Activated naive CD4-positive, alpha-beta T cell treated with Interleukin-2 at 50 U/mL for 16 hours (primary cell): ENCODE data around the gene TFR2.

Experiments
- DNase-seq: peaks from one replicate; pipeline ENCODE4 v3.0.0-alpha.2; 2020

TFR2 gene

DNA sequence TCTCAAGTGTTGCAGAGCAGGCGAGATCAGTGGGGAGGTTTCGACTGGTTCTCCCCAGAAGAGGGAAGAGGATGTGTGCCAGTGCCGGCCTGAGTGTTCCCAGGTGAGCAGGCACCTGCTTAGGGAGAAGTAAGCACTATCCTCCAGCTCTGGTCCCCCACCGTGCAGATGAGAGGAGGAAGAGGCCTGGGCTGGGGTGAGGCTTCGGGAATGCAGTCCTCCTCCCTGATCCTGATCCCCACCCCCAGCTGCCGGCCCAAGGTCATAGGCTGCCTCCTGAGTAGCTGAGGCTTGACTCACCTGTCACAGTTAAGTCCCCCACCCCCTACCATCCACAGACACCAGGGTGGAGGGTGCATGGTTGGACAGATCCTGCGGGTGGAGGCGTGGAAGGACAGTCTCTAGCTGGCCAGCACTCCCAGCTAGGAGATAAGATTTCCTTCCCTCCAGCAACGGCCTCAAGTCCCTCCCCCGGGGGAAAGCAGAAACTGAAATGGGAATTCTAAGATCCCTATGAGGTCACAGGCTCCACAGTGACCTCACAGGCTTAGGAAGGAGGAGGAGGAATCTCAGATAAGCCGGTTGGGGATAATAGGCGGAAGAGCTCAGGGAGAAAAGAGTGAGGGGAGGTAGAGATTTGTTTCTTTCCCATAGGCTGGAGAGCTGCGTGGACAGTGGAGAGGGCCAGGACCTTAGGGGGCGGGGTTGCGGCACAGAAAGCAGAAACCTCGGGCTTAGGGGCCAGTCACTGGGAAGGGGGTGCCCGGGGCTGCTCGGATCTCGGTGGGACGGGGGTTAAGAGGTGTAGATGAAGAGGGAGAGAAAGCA, 56.5 kb downstream of the TFR2 start:
- no peak for DNase-seq

DNA sequence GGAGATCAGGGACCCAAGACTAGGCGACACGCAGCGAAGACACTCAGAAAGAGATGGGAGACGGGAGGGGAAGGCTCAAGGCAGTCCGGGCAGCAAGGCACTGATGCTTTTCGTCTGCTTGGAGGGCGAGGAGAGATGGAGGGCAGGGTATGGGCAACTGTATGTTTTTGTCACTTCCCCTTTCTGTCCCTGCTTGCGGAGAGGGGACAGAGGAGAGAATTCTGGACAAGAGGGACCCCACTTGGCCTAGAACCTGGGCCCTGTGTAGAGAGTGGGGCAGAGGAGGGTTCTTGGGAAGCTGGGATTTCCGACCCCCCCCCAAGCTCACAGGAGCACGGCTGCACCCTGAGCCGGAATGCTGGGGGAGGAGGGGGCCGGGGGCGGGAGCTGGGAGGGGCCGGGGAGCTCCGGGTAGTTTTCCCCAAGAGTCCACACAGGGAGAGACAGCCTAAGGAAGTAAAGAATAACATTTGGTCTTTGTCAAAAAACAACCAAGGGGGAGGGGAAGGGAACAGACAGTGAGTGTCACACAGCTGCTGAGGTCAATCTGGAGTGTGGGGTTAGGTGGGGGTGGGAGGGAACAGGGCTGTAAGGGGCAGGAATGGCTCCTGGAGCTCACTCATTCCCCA, 57.2 kb downstream of the TFR2 start:
- no peak for DNase-seq

DNA sequence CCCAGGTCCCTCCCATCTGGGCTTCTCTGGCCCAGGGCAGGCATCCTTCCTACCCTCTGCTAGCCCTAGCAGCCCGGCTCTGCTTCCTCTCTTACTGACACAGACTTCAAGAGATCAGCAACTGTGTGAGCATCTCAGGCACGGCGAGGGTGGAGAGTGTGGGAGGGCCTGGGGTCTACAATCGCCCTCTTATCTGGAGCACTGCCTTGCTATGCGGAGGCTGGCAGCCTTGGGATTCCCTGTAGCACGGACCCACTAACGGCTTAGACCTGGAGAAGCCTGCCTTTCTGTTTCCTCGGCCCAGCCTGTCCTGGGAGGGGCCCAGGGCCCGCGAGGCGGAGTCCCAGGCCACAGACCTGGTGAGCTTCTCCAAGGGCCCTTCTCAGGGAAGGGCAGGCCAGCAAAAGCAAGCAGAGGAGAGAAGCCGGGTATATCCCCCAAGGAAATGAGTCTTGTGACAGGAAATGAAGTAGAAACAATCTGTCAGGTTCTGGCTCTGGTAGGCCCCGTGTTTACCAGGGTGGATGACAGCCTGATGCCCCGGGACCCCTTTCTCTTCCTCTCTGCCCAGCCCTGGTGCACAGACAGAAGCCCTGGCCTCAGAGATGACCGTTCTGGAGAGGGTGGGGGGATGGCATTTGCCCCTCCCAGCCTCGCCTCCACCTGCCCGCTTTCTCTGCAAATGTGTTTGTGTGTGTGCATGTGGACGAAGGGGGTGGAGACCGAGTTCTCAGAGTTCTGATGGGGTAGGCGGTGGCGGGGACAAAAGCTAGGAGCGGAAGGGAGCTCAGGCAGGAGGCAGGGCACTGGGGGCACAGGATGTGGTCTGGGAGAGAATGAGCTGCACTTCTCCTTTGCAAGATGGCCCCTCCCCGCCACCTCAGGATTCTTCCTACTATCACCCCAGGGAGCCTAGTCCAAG, 58.0 kb downstream of the TFR2 start:
- peak; percentile 68 for DNase-seq

DNA sequence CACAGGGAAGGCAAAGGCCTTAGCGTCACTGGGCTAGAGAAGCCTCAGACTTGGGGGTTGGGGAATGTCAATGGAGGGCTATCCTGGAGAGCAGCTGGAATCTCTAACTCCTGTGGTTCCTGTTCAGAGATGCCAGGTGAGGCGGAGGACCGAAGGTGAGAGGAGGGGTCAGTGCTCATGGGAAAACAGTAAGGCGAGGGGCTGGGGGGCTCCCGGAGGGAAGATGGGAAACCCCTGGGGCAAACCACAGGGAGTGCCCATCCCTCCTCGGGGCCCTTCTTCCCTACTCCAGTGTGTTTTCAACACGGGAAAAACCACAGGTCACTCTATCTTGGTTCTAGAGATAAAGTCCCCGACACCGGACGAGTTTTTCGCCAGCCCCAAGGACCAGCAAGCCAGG, 58.7 kb downstream of the TFR2 start:
- no peak for DNase-seq

DNA sequence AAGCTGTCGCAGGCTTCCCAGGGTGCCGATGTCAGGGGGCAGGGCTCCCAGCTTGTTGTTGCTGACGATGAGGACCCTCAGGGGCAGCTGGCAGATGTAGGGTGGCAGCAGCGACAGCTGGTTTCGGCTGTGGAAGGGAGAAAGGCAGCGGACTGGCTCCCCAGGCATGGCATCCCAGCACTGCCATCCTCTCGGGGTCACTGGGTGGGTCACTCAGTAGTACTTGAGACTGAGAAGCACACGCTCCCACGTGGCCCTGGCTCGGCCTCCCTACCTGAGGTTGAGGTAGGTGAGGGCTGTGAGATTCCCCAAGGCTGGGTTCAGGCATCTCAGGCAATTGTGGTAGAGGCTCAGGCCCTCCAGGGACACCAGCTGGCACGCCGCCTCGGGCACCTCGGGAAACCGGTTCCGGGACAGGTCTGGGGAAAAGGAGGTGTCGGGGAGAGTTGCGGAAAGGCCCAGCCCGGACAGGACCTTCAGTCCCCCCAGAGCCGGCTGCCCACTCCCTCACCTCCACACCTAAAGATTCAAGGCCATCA, 59.2 kb downstream of the TFR2 start:
- DNase-seq: no peak

DNA sequence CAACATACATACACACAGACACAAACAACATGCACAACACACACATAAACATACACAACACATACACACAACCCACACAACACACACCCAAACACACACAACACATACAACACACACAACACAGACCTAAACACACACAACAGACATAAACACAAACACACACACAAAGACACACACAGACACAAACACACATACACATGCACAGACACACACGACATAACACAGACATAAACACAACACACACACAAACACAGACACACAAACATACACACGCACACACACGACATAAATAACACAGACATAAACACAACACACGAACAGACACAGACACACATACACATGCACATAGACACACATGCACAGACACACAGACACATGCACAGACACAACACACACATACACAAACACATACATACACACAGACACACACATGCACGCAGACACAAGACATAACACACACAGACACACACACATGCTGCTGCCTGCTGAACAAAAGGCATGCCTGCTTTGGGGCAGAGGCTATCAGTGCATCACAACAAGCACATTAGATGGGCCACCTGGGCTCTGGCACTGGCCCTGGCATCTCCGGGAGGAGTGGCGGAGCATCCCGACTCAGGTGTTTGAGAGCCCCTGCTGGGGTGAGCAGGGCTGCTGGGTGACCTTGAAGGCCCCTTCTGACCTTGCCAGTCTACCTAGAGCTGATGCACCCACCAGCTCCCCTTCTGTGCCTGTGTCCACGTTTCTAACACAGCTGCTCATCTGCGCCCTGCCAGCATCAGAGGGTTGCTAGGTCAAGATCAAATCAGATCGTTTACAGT, 60.7 kb downstream of the TFR2 start:
- DNase-seq: no peak

DNA sequence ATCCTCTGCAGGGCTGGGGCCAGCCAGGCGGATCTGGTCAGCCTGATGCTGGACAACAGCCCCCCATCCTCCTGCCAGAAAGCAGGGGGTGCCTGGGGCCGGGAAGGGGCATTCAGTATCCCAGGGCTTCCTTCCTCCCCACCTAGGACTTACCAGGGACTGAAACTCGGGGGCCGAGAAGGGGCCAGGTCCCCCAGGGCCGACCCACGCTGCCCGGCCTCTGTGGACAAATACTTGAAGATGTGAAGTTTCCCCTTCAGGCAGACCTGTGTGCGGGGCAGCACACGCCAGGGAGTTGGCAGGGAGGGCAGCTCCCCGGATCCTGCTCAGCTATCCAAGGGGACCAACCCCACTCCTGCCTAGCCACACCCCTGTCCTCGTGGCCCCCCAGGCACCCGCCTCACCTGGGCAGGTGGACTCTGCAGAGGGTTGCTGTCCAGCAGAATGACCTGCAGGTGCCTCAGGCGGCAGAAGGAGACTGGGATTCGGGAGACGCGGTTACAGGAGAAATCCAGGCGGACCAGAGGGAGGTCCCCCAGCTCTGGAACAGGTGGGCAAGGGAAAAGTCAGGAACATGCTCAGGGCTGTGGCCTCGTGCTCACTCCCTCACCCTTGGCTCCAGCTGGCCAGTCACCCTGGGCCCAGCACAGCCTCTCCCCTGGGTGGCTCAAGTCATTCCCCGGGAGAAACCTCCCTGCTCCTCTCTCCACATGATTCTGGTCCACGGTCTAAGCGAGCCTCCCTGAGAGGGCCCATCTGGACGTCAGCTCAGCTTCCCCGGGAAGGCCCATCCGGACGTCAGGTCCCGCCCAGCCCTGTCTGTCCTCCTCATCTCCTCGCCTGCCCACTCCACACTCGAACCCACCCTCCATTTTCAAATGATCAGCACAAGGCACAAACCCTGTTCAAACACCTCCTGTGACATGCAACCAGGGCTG, 62.8 kb downstream of the TFR2 start:
- no peak for DNase-seq

DNA sequence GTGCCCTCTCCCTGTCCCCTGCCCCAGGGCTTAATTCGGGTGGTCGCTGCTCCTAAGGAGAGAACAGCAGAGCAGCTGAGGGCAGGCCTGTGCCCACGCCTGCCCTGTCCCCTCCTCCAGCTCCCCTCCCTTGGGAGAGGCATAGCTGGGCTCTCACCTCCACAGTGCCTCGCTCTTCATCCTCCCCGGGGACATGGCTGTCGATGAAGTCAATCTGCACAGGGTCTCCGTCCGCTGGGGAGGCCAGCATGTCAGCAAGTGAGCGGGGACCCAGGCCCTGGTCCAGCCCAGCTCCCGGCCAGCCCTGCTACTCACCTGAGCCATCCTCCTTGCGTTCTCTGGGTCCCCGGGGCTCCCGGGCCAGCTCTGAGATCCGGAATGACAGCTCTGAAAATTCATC, 63.8 kb downstream of the TFR2 start:
- no peak for DNase-seq

DNA sequence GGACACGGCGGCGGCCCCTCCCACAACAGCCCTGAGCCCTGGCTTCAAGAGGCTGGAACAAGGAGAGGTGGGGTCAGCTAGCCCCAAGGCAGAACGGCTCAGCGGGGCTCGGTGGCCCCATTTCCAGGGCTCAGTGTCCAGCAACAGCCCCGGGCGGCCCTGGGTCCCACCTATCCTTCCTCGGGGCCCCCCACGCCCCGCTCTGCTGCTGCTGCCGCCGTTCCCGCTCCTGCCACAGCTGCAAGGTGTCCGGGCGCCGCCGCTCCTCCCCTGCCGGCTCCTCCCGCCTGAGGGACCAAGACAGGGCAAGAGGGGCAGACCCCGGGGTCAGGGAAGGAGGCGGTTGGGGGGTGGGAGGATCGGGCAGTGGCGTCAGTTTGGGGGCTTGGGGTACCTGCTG, 64.2 kb downstream of the TFR2 start:
- DNase-seq: no peak

DNA sequence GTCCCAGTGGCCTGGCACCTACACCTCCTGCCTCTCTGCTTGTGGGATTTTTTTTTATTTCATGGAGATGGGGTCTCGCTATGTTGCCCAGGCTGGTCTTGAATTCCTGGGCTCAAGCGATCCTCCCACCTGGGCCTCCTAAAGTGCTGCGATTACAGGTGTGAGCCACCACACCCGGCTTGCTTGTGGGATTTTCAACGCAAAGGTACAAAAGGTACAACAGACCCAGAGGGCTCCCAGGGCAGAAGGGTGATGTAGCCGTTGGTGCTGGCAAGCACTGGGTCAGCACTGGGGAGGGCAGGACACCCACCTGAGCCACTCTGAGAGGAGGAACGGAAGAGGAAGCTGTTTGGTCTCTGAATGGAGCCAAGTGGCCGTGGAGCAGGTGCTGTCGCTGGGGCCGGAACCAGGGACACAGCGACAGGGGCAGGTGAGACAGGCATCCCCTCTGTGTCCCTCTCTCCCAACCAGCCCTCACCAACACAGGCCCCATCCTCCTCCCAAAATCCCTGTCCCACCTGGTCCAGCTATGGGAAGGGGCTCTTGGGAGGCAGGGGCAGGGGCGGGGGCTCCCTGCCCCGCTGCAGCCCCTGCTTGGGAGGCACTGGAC, 64.9 kb downstream of the TFR2 start:
- DNase-seq: no peak

DNA sequence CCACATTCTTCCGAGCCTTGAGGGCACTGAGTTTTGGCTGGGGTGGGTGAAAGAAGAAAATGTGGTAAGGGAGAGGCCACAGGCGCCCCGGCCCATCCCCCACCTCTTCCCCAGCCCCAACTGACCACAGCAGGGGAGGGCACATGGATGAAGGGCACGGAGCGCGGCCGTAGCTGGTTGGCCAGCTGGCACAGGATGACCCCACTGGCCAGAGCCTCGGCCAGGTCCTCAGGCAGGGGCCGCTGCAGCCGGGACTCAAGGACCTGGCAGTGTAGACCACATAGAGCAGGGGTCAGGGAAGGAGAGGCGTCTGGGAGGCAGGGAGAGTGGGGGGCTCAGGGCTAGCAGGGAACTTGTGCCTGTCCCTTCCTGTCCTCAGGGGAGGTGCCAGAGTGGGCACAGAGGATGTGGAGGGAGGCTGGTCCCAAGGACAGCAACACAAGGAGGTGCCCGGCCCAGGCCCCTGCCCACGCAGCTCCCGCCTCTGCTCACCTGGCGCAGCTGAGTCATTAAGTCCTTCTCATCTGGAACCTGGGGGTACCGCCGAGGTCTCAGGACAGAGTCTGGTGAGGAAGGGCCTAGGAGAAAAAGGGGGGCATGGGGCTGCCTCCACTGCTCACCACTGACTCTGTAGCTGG, 65.5 kb downstream of the TFR2 start:
- no peak for DNase-seq

DNA sequence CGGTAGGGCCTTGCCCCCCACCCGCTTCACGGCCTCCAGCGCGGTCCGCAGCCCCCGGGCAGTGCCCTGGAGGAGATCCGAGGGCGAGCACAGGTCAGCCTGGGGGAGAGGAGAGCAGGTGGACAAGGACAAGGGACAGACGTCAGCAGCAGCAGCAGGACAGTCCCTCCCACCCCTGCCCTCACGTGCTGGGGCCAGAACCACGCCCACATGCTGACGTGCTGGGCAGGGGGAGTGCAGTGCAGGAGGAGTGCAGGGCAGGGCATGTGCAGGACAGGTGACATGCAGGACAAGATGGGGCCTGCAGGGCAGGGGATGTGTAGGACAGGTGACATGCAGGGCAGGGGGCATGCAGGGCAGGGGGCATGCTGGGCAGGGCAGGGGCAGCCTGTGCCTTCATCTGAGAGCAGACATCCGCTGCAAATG, 66.1 kb downstream of the TFR2 start:
- DNase-seq: no peak

DNA sequence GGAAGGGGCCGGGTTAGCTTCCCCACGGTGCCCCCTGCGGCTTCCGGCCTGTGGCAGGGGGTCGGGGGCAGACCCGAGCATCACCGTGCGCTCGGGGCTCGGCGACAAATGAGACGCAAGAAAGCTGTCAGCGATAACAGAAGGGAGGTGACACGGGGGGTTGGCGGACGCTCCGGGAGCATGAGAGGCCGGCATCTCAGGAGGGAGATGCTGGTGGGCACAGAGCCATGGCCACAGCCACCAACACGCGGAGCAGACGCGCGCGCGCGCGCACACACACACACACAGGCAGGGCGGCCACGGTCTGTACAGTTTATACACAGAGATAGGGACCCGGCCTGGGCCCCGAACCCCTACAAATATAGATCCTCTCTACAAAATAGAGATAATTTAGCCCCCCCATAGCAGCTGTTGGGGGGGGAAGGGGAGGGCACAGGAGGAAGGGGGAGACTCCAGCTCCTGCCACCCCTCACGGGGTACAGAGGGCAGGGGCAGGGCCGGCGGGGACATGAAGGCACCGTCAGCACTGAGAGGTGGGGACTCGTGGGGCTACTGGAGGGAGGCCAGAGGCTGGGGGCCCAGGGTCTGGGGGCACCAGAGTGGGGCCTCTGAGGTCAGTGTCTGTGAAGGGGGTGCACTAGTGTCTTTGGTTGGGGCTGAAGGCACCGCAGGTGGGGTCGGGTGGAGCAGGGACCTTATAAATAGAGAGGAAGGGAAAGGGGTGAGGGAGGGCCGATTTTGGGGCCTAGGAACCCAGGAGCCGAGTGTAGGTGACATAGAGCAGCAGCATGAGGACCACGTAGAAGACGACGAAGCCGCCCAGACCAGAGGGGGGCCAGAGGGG, 66.8 kb downstream of the TFR2 start:
- DNase-seq: no peak

DNA sequence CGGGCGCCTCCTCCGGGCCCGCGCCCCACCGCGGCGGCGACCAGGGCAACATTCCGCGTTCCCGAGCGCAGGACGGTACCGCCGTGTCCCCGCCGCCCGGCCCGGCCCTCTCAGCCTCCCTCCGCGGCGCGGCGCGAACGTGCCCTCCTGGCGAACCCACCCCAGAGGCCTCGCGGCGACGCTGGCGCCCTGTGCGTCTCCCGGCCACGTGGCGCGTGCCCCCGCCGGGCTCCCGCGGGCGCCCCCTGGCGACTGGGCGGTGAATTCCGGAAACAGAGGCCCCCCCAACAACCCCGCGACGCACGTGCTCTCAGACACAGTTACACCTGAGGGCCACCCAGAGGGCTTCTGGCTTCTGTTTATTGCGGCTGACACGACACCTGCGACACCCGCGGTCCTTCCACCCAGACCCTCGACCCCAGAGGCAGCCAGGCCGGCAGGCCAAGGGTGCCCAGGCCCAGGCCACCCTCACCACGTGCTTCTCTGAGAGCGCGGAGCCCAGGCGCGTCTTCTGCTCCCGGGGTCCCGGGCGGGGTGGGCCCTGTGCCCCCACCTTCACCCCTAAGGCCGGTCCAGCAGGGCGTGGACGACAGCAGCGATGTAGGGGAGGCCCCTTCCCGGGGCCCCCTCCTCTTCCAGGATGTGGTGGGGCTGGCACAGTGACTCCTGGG, 67.5 kb downstream of the TFR2 start, which contains the start of gene SAP25:
Gene SAP25, minus strand, starts transcription at position 210 of the 671 bp plus-strand sequence. Its CDS starts 158 bp downstream, at position 52.
- DNase-seq: no peak

DNA sequence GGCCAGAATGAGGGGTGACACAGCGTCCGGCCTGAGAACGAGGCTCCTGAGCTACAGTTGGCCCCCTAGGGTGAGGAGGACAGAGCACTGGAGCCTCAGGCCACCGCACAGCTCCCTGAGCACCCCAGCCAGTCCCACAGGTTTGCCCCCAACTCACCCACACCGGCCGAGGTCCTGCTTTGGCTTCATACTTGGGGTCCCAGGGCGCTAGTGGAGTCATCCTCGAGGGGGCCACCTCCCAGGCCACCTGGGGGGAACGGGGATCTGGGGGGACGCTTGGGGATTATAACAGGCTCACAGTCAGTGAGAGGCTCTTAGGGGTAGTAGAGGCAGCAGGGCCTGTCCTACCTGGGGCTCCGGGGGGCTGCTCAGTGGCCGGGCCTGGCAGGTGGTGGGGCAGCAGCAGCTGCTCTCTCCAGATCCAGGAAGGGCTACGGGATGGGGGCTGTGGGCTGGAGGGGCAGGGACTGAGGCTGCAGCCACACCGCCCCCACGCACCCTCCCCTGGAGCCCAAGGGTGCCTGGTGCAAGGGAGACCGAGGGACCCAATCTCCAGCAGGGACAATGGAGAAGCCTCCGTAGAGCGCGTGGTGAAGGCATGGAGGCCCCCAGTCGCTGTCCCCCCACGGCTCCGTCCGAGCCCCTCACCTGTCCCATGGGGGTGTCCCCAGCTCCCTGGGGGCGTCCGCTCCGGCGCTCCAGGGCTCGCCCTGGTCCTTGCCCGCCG, 68.2 kb downstream of the TFR2 start:
- no peak for DNase-seq

DNA sequence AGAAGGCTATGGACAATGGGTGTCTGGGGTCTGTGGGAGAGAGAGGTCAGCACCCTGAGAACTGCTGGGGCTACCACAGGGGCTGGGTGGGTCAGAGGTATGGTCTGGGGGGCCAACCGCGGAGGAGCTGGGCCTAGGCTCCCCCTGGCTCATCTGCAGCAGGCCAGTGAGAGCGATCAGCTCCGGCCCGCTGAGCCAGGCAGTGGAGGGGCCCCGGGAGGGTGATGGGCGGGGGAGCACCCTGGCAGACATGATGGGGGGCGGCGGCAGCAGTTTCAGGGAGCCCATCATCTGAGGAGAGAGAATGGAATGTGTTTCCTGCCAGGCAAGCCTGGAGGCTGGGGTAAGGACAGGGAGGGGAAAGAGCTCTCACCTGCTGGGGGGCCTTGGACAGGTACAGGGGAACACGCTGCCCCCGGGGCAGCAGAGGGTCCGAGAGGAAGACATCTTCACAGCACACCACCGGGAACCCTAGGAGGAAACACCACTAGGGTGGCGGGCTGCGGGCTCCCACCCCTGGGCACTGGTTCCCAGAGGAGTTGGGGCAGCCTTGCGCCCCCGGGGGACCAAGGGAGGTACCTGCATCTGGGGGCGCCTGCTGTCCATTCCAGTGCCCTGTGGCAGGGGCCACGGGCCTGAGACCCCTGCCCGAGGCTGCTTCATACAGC, 68.9 kb downstream of the TFR2 start:
- no peak for DNase-seq

DNA sequence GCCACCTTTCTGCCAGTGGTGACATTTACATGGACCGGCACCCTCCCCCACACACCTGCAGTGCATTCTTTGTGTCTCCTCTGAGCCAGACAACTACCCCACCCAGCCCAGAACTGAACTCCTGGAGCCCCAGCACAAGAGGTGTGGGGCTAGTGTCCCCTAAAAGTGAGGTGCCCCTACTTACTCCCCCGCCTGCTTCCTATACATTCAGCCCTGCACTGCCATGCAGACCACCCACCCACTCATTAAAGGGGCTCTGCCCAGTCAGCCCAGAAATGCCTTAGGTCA, 69.6 kb downstream of the TFR2 start:
- DNase-seq: no peak
